Hindlimb muscle (tissue), 1 donor: ENCODE data around the gene GPR39. TPM values are rescaled to one million over a fixed set of nuclear protein-coding genes. Genes with fewer than 3 reads are reported as not detected.

Experiments used
- DNase-seq: peaks from one replicate; pipeline ENCODE4 v3.0.0-alpha.2; 2013
- polyA plus RNA-seq: library from polyadenylated mRNA; unstranded; fragments of 120-200 nt; gene quantifications from one replicate; pipeline ENCODE4 v1.2.1, GENCODE V29; 2013; ENCODE audit not compliant: insufficient read length

The GPR39 gene
- polyA plus RNA-seq, 1 donor, result 0.13 TPM

DNA sequence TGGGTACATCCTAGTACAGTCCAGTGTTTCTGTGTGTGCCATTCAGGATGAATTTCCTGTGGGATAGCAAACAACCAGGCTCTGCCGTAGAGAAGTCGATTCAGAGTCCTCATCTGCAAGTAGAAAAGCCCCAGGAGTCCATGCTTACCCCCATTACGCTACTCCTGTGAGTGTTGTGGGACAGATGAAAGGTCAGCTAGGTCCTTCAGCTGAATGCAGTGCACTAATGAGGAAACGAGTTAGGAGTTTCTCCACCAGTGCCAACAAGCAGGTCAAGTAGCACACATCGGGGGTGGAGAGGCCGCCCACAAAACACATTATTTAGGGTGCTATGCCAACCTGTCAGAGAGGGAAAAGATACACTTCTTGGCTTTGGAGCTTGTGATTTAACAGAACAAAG, 2.5 kb upstream of the GPR39 start:
- DNase-seq, result no peak

DNA sequence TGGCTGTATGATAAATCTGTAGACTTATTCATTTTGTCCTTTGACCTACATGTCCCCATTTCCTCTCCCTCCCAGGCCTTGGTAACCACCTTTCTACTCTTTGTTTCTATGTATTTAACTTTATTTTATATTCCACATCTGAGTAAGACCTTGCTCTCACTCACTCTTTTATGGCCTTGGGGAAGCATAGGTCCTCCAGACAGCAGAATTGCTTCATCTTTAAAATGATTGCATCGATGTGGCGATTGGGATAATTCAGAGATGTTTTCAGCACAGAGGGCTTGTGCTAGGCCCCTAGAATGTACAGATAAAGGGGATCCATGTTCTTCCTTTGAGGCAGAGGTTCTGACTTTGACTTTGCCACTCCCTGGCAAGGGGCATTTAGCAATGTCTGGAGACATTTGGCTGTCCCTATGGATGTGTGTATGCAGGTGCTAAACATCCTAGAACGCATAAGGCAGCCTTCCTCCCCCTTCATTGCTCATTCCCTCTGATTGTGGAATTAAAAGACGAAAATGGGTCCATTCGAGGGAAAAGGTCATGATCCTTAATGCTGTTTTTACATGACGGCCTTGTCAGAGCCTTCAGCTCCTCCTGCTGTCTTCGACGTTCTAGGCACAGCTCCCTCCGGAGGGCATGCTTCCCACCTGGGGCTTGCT, 1.2 kb upstream of the GPR39 start:
- no peak for DNase-seq

DNA sequence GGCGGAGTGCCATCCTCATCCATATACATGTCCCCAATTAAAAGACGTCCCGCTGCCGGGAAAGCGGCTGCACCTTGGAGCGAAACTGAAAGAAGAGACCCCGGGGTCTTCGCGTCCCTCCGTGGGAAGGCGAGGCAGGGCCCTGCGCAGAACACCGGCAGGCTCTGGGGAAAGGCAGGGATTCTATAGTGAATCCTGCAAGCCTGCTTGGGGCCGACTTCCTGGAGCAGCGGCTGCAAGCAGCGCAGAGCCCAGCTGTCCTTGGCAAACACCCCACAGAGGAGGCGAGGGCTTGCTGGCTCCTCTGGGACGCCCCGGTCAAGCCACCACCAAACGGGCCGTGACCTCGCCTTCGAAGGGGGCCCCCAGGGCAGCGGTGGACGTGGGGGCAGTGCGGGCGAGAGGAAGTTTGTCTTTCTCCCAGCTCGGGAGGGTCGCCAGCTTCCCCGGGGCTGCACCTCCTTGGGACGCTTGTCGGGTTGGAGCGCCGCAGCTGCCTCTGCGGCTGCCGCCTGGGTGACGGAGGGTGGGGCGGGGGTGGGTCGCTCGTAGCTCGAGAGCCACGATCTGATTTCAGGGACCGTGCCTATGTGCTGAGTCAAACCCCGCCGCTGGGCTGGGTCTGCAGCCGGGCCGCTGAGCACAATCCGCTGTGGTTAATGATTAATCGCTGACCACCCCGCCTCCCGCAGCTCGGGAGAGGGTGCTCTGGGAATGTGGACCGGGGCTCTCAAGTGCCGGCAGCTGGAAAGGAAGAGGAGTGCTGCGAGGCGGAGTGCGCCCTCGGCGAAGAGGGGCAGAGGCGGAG, 486 bp upstream of the GPR39 start:
- DNase-seq, result peak; percentile 59

DNA sequence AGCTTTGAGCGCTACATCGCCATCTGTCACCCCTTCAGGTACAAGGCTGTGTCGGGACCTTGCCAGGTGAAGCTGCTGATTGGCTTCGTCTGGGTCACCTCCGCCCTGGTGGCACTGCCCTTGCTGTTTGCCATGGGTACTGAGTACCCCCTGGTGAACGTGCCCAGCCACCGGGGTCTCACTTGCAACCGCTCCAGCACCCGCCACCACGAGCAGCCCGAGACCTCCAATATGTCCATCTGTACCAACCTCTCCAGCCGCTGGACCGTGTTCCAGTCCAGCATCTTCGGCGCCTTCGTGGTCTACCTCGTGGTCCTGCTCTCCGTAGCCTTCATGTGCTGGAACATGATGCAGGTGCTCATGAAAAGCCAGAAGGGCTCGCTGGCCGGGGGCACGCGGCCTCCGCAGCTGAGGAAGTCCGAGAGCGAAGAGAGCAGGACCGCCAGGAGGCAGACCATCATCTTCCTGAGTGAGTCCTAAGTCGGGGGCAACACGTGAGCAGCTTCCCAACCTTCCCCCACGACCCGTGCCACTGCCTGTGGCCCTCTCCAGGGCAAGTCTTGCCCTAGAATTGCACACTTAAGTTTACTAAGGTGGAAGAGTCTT, 928 bp downstream of the GPR39 start:
- no peak for DNase-seq

DNA sequence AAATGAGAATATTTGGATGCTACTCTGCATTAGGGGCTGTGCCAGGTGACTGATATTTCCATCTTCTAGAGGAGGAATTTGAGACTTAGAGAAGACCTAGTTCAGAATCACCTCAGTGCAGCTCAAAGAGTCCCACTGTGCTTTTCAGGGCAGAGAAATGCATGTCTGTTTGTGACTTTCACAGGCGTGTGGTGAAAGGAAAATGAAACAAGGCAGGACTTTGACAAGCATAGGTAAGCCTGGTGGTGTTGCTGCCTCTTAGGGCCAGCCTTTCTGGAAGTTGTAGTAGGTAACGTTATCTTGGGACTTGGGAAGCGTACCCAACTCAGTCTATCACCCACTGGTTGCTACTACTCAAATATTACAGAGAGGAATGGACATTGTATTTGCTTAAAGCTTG, 2.6 kb downstream of the GPR39 start:
- no peak for DNase-seq

DNA sequence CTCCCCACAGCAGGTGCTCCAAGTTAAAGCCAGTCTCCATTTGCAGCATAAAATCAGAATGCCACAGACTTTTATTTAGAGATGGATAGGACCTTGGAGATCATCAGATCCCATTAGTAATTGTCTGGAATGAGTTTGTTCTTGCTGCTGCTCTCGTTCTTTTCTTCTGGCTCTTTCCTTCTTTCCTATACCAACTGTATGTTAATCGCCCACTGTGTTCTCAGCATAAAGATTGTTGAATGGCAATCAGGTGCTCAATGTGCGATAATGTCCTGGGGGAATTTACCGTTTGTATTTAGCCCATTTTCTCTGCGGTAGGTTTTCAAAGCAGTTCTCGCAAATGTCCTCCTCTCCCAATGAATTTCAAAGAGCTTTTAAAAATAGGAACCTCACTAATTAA, 3.3 kb downstream of the GPR39 start:
- DNase-seq, result no peak

DNA sequence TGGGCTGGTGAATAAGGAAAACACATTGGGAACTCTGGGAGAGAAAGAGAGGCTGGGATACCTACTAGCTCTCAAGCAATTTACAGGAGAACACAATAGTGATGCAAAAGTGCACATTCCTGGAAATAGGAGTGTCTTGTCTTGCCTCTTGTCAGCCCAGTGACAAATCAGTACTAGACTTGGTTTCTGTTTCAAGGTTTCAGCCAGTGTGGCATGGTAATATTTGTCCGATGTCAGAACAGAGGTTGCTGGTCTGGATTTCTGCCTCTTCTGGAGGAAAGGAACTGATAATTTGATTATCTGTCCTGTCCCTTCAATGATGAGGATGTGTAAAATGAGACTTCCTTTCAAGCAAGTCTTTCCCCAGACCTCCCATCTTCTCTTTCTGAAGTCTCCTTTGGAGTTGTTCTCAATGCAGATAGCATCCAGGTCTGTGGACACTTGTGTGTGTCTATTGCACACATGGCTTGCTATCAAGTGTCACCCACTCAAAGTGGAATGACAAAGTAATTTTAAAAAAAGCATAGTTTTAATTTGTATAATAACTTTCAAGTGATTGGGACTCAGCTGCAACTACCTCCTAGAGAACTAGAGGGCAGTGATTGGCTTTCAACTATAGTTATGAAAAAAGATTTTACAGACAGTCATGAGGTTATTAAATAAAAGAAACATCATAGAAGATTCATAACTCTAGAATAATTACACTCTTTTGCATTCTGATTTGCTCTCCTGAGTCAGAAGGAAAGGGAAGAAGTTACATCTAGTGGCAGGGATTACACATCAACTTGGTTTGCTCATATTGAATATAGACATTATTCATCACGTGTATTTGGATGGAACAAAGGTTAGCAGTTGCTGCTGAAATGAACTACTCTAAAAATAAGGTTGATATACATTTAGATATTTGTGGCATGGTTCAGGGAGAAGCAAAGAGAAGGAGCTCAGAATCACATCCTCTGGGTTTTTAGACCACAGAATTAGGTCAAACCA, 4.5 kb downstream of the GPR39 start:
- no peak for DNase-seq

DNA sequence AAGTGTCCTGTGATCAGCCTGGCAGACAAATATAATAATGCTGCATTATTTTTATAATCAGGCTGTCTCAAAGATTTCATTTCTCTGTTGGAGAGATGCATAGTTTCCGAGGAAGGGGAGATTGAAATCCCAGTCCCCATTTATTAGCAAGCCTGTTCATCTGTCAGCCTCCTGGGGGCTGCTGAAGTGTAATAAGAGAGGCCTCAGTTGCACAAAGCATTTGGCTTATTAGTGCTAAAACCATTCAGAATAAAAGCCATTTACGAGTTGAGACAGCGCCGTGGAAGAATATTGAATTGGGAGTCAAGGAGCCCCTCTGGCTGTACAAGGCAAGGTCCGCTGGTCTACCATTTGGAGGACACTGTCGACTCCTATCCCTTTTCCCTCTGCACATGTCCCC, 6.1 kb downstream of the GPR39 start:
- no peak for DNase-seq

DNA sequence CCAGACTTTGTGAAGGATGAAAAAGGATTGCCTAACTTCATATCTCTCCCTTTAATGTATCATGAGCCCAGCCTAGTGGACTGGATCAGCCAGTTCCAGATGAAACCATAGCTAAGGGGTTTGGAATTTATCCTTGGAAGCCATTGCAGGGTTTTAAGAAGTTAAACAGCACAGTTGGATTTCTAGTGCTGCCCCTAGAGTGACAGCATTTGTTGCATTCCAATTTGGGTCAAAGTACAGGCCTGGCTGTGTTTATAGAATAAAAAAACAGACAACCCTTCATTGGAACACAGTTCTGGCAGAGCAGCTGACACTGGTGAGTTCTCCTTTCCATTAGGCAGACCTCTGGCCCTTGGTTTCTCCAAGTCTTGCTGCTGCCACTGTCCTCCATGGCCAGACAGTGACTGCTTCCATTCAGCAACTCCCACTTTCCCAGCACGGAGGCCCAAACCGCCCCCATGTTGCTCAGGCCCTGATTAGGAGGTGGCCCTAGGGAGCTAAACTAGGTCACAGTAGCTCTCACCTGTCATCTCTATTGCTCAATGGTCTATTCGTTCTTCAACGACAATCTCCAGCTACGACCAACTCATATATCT, 8.0 kb downstream of the GPR39 start:
- DNase-seq, result no peak

DNA sequence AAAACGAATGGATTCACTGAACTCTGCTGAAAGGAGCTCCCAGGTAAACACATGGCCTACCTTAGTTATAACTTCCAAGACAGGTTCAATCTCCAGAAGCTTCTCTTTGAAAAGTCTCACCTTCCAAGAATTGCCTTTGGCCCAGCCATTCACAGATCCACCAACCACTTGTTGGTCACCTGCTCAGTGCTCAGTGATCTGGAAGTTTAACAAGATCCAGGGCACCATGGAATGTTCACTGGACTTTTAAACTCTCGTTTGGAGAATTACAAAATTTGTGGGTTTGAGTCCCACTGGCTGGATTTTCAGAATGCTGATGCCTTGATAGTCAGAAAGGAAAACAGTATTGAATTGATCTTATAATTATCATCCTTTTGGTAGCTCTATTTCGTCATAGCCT, 9.4 kb downstream of the GPR39 start:
- DNase-seq, result no peak

DNA sequence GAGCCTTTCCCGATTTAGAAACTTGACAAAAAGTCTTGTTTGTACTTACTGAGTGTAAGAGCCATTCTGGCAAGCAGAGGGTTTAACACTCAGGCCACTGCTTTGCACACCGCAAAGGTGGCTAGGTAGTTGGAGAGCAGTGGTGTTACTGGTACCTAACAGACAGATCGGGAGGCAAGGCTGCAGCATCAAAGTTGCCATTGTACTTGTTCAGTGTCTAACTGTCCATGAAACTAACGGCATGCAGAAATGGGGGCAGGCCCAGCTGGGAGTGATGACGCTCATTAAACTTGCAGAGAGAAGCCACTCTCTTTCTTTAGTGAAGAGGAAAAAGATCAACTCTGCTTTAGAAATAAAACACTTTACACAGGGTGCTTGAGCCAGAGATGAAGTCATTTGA, 10.1 kb downstream of the GPR39 start:
- DNase-seq, result no peak

DNA sequence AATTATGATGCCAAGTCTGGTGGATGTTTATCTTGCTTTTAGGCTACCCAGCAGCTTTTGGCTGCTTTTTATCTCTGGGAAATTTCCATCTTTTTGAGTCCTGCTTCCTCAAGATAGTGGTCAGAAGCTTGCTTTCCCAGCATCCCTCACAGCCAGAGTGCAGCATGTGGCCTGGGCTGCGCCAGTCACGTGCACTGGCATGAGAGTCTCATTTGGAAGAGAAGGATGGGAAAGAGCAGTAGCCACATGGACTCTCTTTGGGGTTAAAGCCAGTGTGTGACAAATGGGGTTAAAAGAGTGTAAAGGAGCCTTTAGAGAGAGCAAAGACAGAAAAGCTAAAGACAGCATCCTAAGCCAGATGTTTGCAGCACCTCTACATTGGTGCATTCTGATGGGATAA, 12.7 kb downstream of the GPR39 start:
- no peak for DNase-seq

DNA sequence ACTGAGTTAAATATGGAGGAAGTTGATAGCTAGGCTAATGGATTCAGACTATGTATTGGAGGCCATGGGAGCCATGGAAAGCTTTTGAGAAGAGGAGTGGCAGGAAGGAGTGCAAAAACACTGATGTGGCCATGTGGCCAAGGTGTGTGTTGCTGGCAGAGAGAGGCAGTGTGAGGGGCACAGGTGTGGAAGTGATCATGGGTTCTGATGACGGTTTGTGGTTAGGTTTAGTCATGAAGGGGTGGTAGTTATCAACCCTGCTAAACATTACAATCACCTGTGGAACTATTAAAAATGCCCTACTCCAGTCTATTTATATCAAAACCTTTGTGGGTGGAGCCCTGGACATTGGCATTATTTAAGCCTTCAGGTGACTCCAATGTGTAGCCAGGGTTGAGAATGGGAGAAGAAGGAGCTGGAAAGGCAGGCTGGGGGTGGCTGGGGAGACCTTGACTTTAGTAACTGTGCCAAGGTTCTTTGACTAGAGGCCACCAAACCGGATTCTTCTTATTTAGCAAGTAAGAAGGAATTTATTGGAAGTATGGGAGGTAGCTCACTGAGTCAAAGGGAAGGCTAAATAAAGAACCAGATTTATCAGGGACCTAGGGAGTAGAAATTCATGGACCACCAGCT, 13.5 kb downstream of the GPR39 start:
- DNase-seq, result no peak

DNA sequence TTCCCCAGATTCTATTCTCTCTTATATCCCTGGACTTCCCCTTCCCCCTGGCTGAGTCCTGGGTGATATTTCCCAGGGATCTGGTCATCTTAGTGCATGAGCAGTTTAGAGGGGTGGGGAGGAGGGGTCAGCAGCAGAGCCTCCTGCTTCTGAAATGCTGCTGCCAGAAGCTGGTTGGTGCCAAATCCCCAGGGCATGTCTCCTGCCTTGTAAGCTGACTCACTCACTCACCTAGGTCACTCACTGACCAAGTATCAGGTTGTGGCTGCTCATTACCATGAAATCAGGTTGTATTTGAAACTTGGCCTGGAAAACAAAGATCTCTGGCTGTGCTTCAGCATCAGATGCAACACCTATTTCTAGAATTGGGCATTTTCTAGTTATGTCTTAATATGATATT, 14.3 kb downstream of the GPR39 start:
- no peak for DNase-seq

DNA sequence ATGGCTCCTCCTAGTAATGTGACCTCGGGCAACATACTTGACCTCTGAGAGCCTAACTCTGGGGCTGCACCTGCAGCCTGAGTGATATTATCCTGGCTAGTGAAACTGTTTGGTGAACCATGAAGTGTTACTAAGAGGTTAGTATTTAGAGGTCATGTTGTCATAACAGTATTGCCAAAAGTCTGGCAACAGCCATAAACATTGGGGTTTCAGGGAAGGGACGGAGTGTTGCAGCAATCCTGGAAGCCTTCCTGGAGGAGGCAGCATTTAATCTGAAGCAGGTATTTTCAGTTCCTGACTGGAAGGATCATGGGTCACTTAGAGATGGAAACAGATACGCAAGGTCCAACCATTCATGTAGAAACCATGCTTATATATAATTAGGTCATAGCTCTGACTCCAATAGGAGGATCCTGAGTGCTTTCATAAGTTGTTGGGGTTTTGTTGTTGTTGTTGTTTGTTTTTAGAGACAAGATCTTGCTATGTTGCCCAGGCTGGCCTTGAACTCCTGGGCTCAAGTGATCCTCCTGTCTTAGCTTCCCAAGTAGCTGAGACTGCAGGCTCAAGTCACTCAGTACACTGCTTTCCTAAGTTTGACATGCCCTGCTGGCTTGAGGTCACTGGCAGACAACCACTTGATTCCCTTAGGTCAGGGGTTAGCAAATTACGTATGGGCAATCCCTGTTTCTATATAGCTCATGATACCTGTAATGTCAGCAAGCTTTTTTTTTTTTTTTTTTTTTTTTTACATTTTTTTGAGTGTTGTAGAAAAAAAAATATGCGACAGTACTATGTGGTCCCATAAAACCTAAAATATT, 21.5 kb downstream of the GPR39 start:
- DNase-seq, result no peak

DNA sequence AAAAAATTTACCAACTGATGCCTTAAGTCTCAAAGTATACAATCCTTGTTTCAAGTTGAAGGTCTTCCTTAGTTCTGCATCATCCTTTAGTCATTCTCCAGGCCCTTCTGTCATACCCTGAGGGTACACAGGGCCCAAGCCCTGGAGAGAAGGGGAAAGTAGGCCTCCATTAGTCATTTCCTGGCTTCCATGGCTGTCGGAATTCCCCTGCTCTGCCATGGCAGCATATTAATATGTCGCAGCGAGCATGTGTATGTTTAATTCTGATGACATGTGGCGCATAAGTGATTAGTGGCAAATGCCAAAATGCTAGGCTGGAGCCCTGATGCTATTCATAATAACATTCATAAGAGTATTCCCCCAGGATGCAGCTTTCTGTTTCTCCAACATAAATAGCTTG, 22.1 kb downstream of the GPR39 start:
- DNase-seq, result no peak

DNA sequence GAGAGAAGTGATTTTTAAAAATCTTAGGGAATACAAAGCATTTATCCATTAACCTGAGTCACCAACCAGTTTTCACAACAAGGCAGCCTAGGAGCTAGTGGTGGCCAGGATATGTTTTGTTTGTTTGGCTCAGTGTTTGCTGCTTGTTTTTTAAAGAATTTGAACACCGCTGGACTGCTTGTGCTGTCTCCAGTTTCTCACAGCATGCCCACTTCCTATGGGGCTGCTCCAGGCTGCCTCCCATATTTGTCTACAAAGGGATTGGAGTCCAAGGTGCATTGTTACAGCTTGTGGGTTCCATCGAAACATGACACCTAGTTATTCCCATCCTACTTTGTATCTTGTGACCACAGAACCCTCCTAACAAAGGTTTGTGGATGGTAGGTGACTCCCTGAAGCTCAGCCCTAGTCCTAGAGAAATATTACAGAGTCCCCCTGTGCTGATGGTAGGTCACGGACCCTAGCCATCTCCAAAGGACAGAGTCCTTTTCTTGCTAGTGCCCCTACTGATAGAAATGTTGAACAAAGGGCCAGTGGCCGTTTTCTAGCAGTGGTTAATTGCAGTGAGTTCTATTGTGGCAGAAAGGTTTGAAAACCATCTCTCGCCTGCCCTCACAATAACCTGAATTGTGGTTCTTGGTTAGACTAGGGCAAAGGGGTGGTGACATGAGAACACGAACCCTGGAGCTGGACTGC, 23.2 kb downstream of the GPR39 start:
- no peak for DNase-seq

DNA sequence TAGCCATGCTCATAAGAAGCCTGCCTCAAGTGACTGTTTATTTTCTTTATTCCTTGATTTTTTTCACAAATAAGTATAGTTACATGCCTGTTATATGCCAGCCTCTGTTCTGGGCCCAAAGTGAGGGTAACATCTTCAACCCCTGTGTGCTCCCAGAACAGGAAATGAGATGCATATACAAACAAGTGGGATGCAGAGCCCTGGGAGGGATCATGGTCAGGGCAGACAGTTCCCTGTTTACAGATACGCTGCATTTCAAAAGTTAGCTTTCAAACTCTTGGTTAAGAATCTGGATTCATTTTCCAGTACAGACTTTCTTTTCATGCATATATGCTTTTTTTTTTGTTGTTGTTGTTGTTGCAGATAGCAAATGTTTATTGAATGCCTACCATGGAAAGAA, 24.4 kb downstream of the GPR39 start:
- DNase-seq, result no peak

DNA sequence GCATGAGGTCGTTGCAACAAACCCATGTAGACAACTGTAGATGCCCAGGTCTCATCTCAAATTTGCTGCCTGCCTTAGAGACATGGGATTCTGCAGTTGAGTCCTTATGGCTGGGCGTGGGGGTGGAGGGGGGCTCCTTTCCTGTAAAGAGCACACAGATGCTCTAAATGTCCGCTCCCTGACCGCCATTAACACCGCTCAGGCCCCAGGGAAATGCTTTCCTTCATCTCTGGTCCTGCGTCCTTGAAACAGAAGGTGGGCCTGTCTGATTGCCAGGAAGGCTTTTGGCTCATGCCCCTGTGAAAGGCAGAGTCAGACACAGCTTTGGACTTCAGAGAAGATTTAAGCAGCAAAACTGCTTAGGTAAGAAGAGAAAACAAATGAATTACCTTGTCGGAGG, 25.7 kb downstream of the GPR39 start:
- DNase-seq, result no peak

DNA sequence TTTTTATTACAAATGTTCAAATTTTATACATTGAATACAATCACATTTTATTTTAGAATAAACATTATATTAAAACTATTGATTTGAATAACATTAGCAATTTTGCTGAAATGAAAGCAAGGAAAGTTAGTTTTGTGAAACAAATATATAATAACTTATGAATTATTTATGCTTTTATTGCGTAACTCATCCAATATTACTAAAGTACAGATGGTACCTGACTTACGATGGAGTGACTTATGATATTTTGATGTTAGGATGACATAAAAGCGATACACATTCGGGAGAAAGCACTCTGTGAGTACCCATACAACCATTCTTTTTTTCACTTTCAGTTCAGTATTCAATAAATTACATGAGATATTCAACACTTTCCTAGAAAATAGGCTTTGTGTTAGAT, 26.5 kb downstream of the GPR39 start:
- DNase-seq, result no peak
